ENCODE results near the gene GOLGA6L4.
"Not testable (repeated sequence)": the region's sequence is repeated elsewhere in the genome, so short reads cannot be mapped to it uniquely, and the experiment has no call there.

GOLGA6L4 gene, protein sequence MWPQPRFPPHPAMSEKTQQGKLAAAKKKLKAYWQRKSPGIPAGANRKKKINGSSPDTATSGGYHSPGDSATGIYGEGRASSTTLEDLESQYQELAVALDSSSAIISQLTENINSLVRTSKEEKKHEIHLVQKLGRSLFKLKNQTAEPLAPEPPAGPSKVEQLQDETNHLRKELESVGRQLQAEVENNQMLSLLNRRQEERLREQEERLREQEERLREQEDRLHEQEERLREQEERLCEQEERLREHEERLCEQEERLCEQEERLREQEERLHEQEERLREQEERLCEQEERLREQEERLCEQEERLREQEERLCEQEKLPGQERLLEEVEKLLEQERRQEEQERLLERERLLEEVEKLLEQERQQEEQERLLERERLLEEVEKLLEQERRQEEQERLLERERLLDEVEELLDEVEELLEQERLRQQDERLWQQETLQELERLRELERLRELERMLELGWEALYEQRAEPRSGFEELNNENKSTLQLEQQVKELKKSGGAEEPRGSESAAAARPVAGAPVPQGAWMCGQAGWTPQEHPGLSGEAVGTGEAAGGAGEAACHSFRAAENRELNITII

DNA sequence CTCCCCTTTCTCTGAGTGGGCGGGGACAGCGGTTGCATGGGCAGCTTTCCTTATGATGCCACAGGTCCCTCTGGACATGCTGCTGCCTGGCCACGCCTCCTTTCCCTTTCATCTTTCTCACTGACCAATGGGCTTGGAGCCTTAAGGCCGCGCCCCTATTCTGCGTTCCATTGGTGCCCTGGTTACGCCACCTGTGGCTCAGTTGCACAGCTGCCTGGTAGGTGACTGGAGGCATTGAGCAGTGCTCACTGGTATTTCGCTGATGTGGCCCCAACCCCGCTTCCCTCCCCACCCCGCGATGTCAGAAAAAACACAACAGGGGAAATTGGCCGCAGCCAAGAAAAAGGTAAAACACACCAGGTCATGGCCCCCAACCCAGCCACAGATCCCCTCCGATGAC lies at the start of gene GOLGA6L4:
Gene GOLGA6L4 (plus strand): TSS at position 201 of the 400 bp plus-strand sequence. CDS start 62 bp downstream, at position 263.
- DNase-seq (ENCODE audit: low read depth in 1 of 2, low spot score in 1 of 2): not testable (repeated sequence)

DNA sequence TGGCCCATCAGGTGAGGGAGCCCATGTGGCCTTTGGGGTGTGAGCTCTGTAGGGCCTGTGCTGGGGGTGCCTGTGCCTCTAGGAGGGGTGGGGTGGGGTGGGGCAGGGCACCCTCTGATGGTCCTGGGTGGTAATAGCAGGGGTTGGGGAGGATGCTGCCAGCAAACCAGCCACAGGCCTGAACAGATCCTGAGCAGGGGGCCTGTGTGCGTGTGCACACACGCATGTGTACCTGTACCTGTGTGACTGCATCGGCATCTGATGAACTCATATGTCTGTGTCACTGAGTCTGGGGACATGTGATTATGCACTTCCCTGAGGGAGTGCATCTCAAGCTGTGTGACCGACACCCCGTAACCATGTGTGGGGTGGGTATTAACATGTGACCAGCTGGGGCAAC lies 42.6 kb upstream of the GOLGA6L4 start:
- not testable (repeated sequence) for DNase-seq (ENCODE audit: low read depth in 1 of 2, low spot score in 1 of 2)

DNA sequence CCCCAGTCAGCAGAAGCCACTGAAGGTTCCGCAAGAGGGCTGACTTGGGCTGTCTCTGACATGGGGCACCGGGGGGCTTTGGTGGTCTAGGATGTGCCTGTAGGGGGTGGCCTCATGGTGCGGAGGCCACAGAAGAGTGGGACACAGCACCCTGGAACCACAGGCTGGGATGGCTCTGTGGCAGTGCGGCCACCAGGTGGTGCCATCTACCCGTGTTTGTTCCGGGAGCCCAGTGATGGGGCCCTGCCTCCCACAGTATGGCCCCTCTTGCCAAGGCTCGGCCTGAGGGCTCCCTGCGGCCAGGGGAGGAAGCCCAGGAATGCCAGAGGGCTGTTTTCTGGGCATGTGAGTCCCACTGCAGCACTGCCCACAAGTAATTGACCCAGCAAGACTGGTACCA lies 40.0 kb upstream of the GOLGA6L4 start:
- DNase-seq (ENCODE audit: low read depth in 1 of 2, low spot score in 1 of 2): not testable (repeated sequence)

DNA sequence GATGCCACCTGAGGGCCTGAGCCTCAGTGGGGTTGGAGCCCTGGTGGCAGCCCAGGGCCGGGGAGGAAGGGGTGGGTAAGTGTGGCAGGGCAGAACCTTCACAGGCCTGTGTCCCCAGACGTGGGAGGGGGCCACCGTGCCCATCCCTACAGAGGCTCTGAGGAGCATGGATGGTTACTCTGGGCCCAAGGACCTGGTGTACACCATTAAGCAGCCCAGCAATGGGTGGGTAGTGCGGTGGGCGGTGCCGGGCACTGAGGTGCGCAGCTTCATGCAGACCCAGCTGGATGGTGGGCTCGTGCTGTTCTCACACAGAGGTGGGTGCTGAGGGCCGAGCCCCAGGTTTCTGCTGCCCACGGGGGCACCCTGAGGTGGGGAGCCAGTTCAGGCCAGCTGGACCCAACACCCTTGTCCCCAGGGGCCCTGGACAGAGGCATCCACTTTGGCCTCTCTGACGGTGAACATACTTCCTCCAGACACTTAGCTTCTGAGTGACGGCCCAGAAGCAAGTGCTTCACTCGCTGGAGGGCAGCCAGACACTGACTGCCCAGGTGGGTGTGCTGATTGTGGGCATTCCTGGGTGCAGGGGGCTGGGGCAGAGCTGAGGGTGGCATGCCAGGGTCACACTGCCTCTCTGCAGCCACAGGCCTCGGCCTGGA lies 38.9 kb upstream of the GOLGA6L4 start:
- DNase-seq (ENCODE audit: low read depth in 1 of 2, low spot score in 1 of 2): not testable (repeated sequence)

DNA sequence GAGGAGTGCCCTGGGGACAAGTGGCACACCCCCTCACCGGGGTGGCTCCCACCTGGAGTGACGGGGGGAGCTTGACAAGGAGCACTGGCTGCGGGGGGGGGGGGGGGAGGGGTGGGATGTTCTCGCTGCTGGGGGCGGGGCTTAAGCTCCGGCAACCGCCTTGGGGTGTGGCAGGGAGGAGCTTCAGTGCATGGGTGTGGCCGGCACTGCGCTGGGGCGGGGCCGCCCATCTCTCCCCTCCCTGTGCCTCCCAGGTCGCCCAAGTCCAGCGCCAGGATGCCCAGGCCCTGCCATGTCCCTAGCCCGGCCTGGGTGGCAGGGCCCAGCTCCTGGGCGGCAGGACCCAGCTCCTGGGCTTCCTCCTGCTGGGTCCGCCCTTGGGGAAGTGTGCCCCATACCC lies 35.7 kb upstream of the GOLGA6L4 start:
- DNase-seq (ENCODE audit: low read depth in 1 of 2, low spot score in 1 of 2): not testable (repeated sequence)

DNA sequence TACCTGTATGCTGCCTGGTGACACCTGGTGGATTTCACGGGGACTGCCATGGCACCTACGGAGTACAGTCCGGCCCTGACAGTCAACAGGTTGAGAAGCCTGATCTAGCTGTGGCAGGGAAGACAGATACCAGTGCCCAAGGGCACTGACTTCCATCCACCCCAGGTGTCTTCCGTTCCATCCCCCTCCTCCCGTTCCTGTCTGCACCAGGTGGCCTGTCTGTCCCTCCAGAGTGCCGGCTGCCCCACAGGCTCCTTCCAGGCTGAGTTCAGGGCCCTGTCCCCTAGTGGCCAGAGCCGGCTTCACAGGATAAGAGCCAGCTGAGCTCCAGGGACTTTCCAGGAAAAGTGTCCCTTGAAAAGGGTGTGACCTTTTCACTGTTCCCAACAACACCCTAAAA lies 10.9 kb downstream of the GOLGA6L4 start:
- not testable (repeated sequence) for DNase-seq (ENCODE audit: low read depth in 1 of 2, low spot score in 1 of 2)
